Loucy (cell line): ENCODE data around the gene NR2F1-AS1.

Experiments used
- H2AFZ ChIP-seq: fragments of 200-600 bp; sonication (generic); 2 replicates; pipeline ENCODE4 v1.6.0; 2016; ENCODE audit warnings: antibody characterized with exemption, mild to moderate bottlenecking, low read length, moderate library complexity
- H3F3A ChIP-seq: fragments of 200-600 bp; 2 replicates; pipeline ENCODE4 v1.6.0; 2016; ENCODE audit warnings: antibody characterized with exemption, low read depth, mild to moderate bottlenecking
- H3K27me3 ChIP-seq: fragments of 200-600 bp; sonication (generic); 2 replicates; pipeline ENCODE4 v1.6.1; 2014; ENCODE audit warnings: low read length, mild to moderate bottlenecking; ENCODE audit not compliant: insufficient read depth, poor library complexity, severe bottlenecking
- H3K36me3 ChIP-seq: fragments of 200-600 bp; sonication (generic); 2 replicates; pipeline ENCODE4 v1.6.1; 2016; ENCODE audit warnings: low read length; ENCODE audit not compliant: insufficient read depth
- H3K4me1 ChIP-seq: fragments of 200-600 bp; sonication (generic); 2 replicates; pipeline ENCODE4 v1.5.1; 2014; ENCODE audit warnings: low read length, mild to moderate bottlenecking; ENCODE audit not compliant: insufficient read depth, poor library complexity, severe bottlenecking
- H3K4me2 ChIP-seq: fragments of 200-600 bp; sonication (generic); 2 replicates; pipeline ENCODE4 v1.6.0; 2014; ENCODE audit warnings: antibody characterized with exemption, low read length, low read depth, mild to moderate bottlenecking; ENCODE audit not compliant: poor library complexity, severe bottlenecking
- H3K4me3 ChIP-seq: fragments of 200-600 bp; sonication (generic); 2 replicates; pipeline ENCODE4 v1.5.1; 2014; ENCODE audit warnings: low read length, mild to moderate bottlenecking, mixed read lengths; ENCODE audit not compliant: poor library complexity, severe bottlenecking
- H3K79me2 ChIP-seq: fragments of 200-600 bp; sonication (generic); 2 replicates; pipeline ENCODE4 v1.6.1; 2014; ENCODE audit warnings: low read length; ENCODE audit not compliant: insufficient read depth
- H3K9ac ChIP-seq: fragments of 200-600 bp; sonication (generic); 2 replicates; pipeline ENCODE4 v1.6.0; 2014; ENCODE audit warnings: mild to moderate bottlenecking, low read depth, low read length, moderate library complexity; ENCODE audit not compliant: poor library complexity, severe bottlenecking
- H3K9me2 ChIP-seq: fragments of 200-600 bp; sonication (generic); replicated peaks from 2 replicates; pipeline ENCODE4 v1.6.1; 2016; ENCODE audit warnings: low read depth, low read length, mixed read lengths
- H3K9me3 ChIP-seq: fragments of 200-600 bp; sonication (generic); 2 replicates; pipeline ENCODE4 v1.6.1; 2014; ENCODE audit warnings: mild to moderate bottlenecking, antibody characterized with exemption, low read length, low read depth; ENCODE audit not compliant: insufficient read depth
- H4K20me1 ChIP-seq: fragments of 200-600 bp; sonication (generic); 2 replicates; pipeline ENCODE4 v1.6.0; 2014; ENCODE audit warnings: antibody characterized with exemption, low read length, mild to moderate bottlenecking; ENCODE audit not compliant: insufficient read depth, poor library complexity, severe bottlenecking
- CTCF ChIP-seq: fragments of 200-600 bp; sonication (generic); conservative IDR thresholded peaks from 2 replicates; pipeline ENCODE4 v1.5.1; 2014; ENCODE audit warnings: mild to moderate bottlenecking, antibody characterized with exemption, low read length
- EZH2phosphoT487 ChIP-seq: fragments of 200-600 bp; IDR thresholded peaks from 2 replicates; pipeline ENCODE4 v1.6.1; 2018; ENCODE audit warnings: antibody characterized with exemption, mild to moderate bottlenecking, moderate library complexity, borderline replicate concordance

NR2F1-AS1 gene

DNA sequence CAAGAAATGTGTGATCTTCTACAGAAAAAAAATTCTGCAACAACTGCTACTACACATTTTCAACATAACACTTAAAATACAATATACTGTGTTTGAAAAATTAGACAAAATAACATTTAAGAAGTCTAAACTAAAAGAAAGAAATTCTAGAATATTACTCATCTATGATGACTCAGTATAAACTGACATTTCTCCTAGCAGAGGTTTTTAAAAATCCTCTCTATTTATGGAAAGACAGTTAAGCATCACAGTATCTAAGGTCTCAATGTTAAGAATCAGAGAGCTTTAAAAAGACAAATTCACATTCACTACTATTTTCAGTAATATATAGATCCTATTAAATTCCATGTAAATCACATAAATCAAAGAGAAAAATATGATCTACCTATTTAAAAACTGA lies 61.3 kb downstream of the NR2F1-AS1 start:
- Histone ChIP-seq H3K4me1 (no peaks in the 10 kb centered on the region), H3K9ac (no peak overlapping the region), H2AFZ (no peak overlapping the region), H3K27me3 (no peaks in the 10 kb centered on the region), H3K9me2 (no peaks in the 10 kb centered on the region), H4K20me1 (no peaks in the 10 kb centered on the region), H3K9me3 (no peaks in the 10 kb centered on the region), H3K36me3 (no peaks in the 10 kb centered on the region), H3K4me3 (no peak overlapping the region), H3K79me2 (no peaks in the 10 kb centered on the region), H3K4me2 (no peak overlapping the region), H3F3A (no peaks in the 10 kb centered on the region)
- TF ChIP-seq EZH2phosphoT487 = no peak
- TF ChIP-seq CTCF = no peak

- H3K9ac ChIP-seq = no peak overlapping the region
- H3K27me3 ChIP-seq = no peaks in the 10 kb centered on the region
- H3F3A ChIP-seq = no peaks in the 10 kb centered on the region
- H3K9me3 ChIP-seq = no peaks in the 10 kb centered on the region
- no peaks in the 10 kb centered on the region for H4K20me1 ChIP-seq
- TF ChIP-seq EZH2phosphoT487 (no peak), CTCF (no peak)
- no peak overlapping the region for H3K4me2 ChIP-seq
- no peaks in the 10 kb centered on the region for H3K9me2 ChIP-seq
- H3K79me2 ChIP-seq = no peaks in the 10 kb centered on the region
- no peak overlapping the region for H2AFZ ChIP-seq
- no peak overlapping the region for H3K4me3 ChIP-seq
- no peaks in the 10 kb centered on the region for H3K4me1 ChIP-seq
- no peaks in the 10 kb centered on the region for H3K36me3 ChIP-seq
These were observed 63.2 kb downstream of the NR2F1-AS1 start for GRCh38 chr5:93517828-93518227.

DNA sequence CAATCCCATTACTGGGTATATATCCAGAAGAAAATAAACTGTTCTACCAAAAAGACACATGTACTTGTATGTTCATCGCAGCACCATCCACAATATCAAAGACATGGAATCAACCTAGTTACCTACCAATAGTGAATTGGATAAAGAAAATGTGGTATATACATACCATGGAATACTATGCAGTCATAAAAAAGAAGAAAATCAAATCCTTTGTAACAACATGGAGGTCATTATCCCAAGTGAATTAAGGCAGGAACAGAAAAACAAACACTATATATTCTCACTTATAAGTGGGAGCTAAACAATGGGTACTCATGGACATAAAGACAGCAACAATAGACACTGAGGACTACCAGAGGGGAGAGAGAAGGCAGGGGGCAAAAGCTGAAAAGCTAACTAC lies 67.7 kb downstream of the NR2F1-AS1 start:
- no peak overlapping the region for H3K4me2 ChIP-seq
- TF ChIP-seq EZH2phosphoT487 = no peak
- TF ChIP-seq CTCF = no peak

More for the DNA sequence above, 67.7 kb downstream of the NR2F1-AS1 start:
- Histone ChIP-seq H3K4me1 (no peaks in the 10 kb centered on the region), H3K36me3 (no peaks in the 10 kb centered on the region), H3K4me3 (no peak overlapping the region), H3K27me3 (no peaks in the 10 kb centered on the region), H2AFZ (no peak overlapping the region), H3F3A (no peaks in the 10 kb centered on the region), H3K9me2 (no peaks in the 10 kb centered on the region), H3K9me3 (no peaks in the 10 kb centered on the region), H3K79me2 (no peaks in the 10 kb centered on the region), H4K20me1 (no peaks in the 10 kb centered on the region), H3K9ac (no peak overlapping the region)
